IPS-15b (cell line): ENCODE measurements around the gene CALN1.

ENCODE experiments used
- H3K27me3 ChIP-seq: one replicate; pipeline ENCODE4 v1.6.1; 2013; ENCODE audit warnings: low read length; ENCODE audit not compliant: control insufficient read depth, insufficient read depth
- H3K36me3 ChIP-seq: one replicate; pipeline ENCODE4 v1.6.1; 2013; ENCODE audit warnings: low read length; ENCODE audit not compliant: control insufficient read depth, insufficient read depth
- H3K4me1 ChIP-seq: one replicate; pipeline ENCODE4 v1.6.1; 2013; ENCODE audit warnings: mild to moderate bottlenecking, low read length; ENCODE audit not compliant: control insufficient read depth, insufficient read depth
- H3K4me3 ChIP-seq: one replicate; pipeline ENCODE4 v1.5.1; 2013; ENCODE audit warnings: low read depth, low read length
- H3K9ac ChIP-seq: one replicate; pipeline ENCODE4 v1.6.1; 2013; ENCODE audit warnings: low read depth, mild to moderate bottlenecking, low read length
- H3K9me3 ChIP-seq: one replicate; pipeline ENCODE4 v1.6.1; 2013; ENCODE audit warnings: mild to moderate bottlenecking, low read length; ENCODE audit not compliant: control insufficient read depth, insufficient read depth

CALN1 gene

DNA sequence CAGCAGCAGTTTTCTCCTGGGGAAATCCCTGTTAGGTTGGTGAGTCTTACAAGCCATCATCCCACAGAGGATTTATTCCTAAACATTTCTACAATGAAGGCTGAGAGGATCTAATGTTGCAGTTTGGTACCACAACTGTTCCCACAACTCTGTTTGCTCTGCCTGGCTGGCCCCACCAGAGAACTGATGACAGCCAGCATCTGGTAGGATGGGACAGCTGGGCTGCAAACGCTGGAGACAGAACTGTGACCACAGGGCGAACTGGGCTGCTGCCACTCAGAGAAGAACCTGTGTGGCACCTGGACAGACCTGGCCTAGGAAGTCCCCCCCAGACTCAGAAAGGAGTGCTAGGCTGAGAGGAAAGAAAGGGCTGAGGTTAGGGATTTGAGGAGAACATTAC lies 94.8 kb downstream of the CALN1 start:
- Histone ChIP-seq H3K4me1 (no peaks in the 10 kb centered on the region), H3K9ac (no peak overlapping the region), H3K27me3 (no peaks in the 10 kb centered on the region), H3K4me3 (no peak overlapping the region), H3K36me3 (no peaks in the 10 kb centered on the region), H3K9me3 (no peaks in the 10 kb centered on the region)

DNA sequence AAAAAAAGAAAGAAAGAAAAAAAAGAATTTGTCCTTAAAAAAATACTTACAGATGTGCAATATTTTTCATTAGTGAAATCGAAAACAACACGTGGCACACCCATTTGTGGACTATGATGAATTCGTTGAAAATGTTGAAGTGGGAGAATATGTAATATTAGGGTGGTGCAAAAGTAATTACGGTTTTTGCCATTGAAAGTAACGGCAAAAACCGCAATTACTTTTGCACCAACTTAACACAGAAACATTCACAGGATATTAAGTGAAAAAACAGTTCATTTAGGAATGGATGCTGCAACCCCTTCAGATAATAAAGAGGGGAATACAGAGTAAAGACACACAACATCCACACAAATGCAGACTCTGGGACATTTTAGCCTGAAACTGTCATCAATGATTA lies 96.0 kb downstream of the CALN1 start:
- Histone ChIP-seq H3K27me3 (no peaks in the 10 kb centered on the region), H3K4me3 (no peak overlapping the region), H3K36me3 (no peaks in the 10 kb centered on the region), H3K9ac (no peak overlapping the region), H3K4me1 (no peaks in the 10 kb centered on the region), H3K9me3 (no peaks in the 10 kb centered on the region)

DNA sequence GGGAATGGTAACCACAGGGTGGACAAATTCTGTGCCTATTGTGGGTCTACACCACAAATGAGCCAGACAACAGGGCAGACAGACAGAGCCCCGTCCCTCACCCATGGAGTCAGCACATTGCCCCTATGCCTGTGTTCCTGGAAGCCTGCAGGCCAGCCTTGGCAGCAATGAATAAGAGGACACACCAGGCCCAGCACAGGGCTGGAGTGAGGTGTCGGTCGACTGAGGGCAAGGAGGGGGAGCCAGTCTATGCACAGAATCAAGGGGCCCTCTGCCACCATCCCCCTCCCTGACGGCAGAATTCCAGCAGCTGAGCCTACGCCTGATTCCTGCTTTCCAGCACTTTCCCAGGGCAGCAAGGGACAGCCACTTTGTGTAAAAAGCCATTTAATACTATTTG lies 98.2 kb downstream of the CALN1 start:
- H3K4me1 ChIP-seq: no peaks in the 10 kb centered on the region
- no peaks in the 10 kb centered on the region for H3K9me3 ChIP-seq
- no peaks in the 10 kb centered on the region for H3K36me3 ChIP-seq
- no peak overlapping the region for H3K9ac ChIP-seq
- H3K4me3 ChIP-seq: no peak overlapping the region
- no peaks in the 10 kb centered on the region for H3K27me3 ChIP-seq

DNA sequence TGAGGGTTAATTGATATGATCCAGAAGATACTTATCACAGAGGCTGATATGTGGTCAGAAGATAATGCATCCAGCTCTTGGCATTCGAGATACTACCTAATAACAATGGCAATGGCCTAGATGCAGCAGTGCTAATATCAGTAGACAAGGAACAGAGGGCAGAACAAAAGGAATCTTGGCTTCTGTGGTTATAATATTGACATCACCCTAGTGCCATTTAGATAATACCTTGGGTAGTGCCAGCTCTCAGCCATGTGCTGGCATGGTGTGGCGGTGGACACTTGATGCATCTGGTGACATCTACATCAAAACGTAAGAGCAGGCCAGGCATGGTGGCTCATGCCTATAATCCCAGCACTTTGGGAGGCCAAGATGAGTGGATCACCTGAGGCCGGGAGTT lies 101.8 kb downstream of the CALN1 start:
- H3K9ac ChIP-seq: no peak overlapping the region
- H3K27me3 ChIP-seq: no peaks in the 10 kb centered on the region
- no peaks in the 10 kb centered on the region for H3K4me1 ChIP-seq
- H3K9me3 ChIP-seq: no peaks in the 10 kb centered on the region
- H3K4me3 ChIP-seq: no peak overlapping the region
- no peaks in the 10 kb centered on the region for H3K36me3 ChIP-seq

DNA sequence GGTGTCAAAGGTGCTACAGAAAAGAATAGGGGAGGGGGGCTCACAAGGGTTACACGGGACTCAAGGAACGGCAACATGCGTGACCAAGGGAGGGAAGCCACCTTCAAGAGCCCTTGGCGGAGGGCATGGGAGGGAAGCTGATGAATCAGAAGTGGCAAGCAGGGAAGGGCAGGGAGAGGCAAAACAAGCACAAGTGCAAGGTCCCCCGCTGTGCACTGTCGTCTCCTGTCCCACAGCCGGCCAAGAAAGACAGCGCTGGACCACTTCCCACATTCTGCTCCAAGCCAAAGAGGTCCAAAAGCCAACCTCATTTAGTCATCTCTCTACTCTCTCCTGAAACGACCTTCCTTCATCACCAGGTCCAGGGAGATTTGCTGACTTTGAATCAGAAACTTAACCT lies 102.7 kb downstream of the CALN1 start:
- Histone ChIP-seq H3K36me3 (no peaks in the 10 kb centered on the region), H3K9ac (no peak overlapping the region), H3K4me3 (no peak overlapping the region)

DNA sequence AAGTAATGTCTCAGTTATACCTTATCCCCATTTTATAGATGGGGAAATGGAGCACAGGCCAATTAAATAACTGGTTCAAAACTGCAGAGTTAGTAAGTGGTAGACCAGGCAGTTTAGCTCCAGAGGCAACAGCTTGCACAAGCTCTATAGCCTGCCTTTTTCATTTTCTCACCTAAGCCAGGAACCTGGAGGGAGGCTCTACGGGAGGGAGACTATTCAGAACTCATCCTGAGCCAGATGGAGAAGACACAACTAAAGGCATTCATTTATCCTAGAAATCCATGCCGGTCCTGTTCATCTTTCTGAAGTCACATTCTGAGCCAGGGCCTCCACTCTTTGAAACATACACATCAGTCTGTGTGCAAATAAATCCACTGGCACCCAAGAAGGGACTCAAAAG lies 103.2 kb downstream of the CALN1 start:
- no peak overlapping the region for H3K9ac ChIP-seq
- no peaks in the 10 kb centered on the region for H3K27me3 ChIP-seq
- H3K4me1 ChIP-seq: no peaks in the 10 kb centered on the region
- no peak overlapping the region for H3K4me3 ChIP-seq
- no peaks in the 10 kb centered on the region for H3K9me3 ChIP-seq
- H3K36me3 ChIP-seq: no peaks in the 10 kb centered on the region

More for the DNA sequence above, 102.7 kb downstream of the CALN1 start:
- no peaks in the 10 kb centered on the region for H3K9me3 ChIP-seq
- H3K27me3 ChIP-seq: no peaks in the 10 kb centered on the region
- no peaks in the 10 kb centered on the region for H3K4me1 ChIP-seq

DNA sequence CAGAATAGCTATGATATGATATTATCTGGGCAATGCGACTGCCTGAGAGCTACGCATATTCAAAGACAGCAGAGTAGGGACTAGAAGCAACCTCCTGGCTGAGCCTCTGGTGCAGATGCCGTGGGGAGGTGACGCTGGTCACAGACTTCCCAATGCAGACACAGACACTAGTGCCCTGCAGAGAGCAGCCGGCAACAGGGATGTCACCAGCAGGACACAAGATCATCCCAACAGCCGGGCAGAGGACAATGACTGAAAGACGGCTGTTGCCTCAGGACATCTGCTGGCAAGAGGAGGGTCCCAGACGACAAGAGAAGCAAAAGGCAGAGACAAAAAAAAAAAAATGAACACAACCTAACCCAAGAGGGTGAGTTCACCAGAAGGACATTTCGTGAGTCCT lies 104.6 kb downstream of the CALN1 start:
- no peaks in the 10 kb centered on the region for H3K4me1 ChIP-seq
- no peaks in the 10 kb centered on the region for H3K36me3 ChIP-seq
- H3K9me3 ChIP-seq: no peaks in the 10 kb centered on the region
- no peak overlapping the region for H3K4me3 ChIP-seq
- no peaks in the 10 kb centered on the region for H3K27me3 ChIP-seq
- H3K9ac ChIP-seq: no peak overlapping the region

DNA sequence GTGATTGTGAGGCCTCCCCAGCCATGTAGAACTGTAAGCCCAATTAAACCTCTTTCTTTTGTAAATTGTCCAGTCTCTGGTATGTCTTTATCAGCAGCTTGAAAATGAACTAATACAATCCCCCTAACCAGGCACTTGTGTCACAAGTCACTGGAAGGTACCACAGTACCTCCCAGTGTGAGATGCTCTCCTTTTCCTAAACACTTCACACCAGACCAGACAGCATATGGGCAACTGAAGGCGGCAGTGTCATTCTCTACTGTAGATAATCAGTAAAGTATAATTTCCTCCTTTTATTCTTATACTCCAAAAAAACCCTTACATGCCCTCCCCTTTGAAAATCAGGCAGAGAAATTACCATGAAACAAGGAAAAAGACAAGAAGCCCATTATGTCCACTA lies 113.2 kb downstream of the CALN1 start:
- no peak overlapping the region for H3K9ac ChIP-seq
- no peaks in the 10 kb centered on the region for H3K27me3 ChIP-seq
- no peaks in the 10 kb centered on the region for H3K36me3 ChIP-seq
- no peaks in the 10 kb centered on the region for H3K4me1 ChIP-seq
- no peak overlapping the region for H3K4me3 ChIP-seq
- H3K9me3 ChIP-seq: no peaks in the 10 kb centered on the region

DNA sequence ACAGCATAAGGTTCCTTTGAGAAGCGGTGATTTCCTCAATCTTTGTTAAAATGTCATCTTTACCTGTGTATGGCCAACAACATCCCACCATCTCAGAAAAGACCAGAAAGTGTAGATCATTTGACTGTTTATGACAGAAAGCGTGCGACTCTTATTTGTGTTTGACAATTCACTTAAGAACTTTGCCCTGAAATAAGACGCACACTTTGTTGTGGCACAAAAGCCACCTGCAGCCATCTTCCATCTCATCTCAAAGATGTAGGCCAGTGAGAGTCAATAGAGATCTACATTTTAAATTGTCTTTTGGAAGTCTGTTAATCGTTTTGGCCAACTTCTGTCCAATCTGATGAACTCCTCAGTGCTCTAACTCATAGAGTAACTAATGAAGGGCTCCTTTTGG lies 114.0 kb downstream of the CALN1 start:
- no peaks in the 10 kb centered on the region for H3K9me3 ChIP-seq
- no peak overlapping the region for H3K9ac ChIP-seq
- no peaks in the 10 kb centered on the region for H3K27me3 ChIP-seq
- no peaks in the 10 kb centered on the region for H3K4me1 ChIP-seq
- H3K4me3 ChIP-seq: no peak overlapping the region
- no peaks in the 10 kb centered on the region for H3K36me3 ChIP-seq

DNA sequence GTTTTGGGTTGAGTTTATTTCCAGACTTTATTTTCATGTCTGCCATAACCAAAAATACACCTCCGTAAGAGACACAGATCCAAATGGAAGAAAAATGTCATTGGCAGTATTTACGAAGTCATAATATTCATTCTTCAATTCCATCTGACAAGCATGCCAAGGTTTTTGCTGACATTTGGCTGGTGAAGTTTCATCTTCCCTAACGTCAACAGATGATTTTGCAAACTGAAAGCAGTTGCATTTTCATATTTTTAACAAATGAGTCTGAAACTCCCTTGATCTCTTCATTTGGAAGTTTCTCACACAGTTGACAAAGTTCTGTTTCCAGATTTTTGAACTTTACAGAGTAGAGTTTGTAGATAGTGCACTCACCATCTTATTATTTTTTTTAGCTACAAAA lies 114.5 kb downstream of the CALN1 start:
- Histone ChIP-seq H3K4me3 (no peak overlapping the region), H3K36me3 (no peaks in the 10 kb centered on the region), H3K4me1 (no peaks in the 10 kb centered on the region), H3K9ac (no peak overlapping the region), H3K9me3 (no peaks in the 10 kb centered on the region), H3K27me3 (no peaks in the 10 kb centered on the region)

DNA sequence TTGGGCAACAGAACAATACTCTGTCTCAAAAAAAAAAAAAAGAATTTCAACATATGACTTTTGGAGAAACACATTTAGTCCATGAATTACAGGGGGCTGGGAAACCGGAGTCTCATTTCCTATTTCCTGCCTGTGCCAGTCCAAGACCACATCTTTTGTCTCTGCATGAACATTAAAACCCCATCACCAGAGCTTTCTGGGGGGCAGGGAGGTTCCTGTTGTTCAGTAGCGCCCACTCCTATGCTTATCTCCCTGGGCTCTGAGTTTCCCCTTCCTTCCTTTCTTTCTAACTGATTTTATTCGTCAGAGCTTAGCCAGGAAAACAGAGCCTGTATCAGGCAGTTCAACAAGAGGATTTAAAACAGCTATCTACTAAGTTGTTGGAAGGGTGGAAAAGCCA lies 119.3 kb downstream of the CALN1 start:
- no peak overlapping the region for H3K9ac ChIP-seq
- no peak overlapping the region for H3K4me3 ChIP-seq
- no peaks in the 10 kb centered on the region for H3K27me3 ChIP-seq
- no peaks in the 10 kb centered on the region for H3K4me1 ChIP-seq
- no peaks in the 10 kb centered on the region for H3K9me3 ChIP-seq
- H3K36me3 ChIP-seq: no peaks in the 10 kb centered on the region

DNA sequence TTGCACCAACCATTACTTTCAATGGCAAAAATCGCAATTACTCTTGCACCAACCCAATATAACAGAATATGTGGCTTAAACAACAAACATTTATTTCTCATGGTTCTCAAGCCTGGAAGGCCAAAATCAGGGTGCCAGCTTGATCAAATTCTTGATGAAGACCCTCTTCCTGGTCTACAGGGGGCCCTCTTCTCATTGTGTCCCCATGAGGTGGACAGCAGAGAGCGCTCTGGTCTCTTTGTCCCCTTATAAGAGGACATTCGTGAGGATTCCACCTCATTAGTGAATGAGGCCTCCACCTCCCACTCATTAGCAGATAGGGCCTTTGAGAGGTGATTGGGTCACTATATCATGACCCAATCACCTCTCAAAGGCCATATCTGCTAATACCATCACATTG lies 120.0 kb downstream of the CALN1 start:
- Histone ChIP-seq H3K36me3 (no peaks in the 10 kb centered on the region), H3K9ac (no peak overlapping the region), H3K27me3 (no peaks in the 10 kb centered on the region), H3K9me3 (no peaks in the 10 kb centered on the region), H3K4me1 (no peaks in the 10 kb centered on the region), H3K4me3 (no peak overlapping the region)

DNA sequence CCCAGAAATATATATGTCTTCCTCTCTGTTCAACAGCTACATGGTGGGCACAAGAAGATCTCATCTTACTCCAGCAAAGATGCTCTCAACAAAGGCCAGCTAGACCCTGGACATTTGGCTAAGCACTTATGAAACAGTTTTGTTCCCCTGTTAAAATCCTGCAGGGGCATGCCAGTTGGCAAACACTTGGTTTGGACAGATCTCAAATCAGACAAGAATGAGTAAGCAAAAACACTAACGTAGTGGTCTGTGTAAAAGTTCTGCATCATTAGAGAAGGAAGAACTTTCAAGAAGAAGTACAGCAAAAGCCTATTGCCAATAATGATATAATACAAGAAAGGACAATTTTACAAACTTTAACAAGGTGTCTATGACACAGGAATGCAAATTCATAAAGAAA lies 125.6 kb downstream of the CALN1 start:
- no peaks in the 10 kb centered on the region for H3K4me1 ChIP-seq

More for the DNA sequence above, 125.6 kb downstream of the CALN1 start:
- no peak overlapping the region for H3K9ac ChIP-seq
- H3K27me3 ChIP-seq: no peaks in the 10 kb centered on the region
- H3K4me3 ChIP-seq: no peak overlapping the region
- H3K36me3 ChIP-seq: no peaks in the 10 kb centered on the region
- no peaks in the 10 kb centered on the region for H3K9me3 ChIP-seq
